ENCODE measurements around the gene RPRD1B.

The RPRD1B gene

GRCh38 chr20:38023181-38024001, 10.2 kb upstream of the RPRD1B start:
- no peak overlapping the region for H2AFZ ChIP-seq (ENCODE audit: low read length)
- H4K8ac ChIP-seq (ENCODE audit: low read depth, low read length) = no peak overlapping the region
- H3K23ac ChIP-seq (ENCODE audit: low read depth, low read length, poor library complexity) = no peak overlapping the region
- H3K4me3 ChIP-seq (ENCODE audit: low read length in 2 of 2) = no peak overlapping the region
- H2BK5ac ChIP-seq (ENCODE audit: low read length) = no peak overlapping the region
- H3K27ac ChIP-seq (replicated peaks; ENCODE audit: low read length) = no peak overlapping the region
- no peak for DNase-seq (ENCODE audit: low spot score)
- H4K91ac ChIP-seq (ENCODE audit: low read depth, low read length, poor library complexity) = no peak overlapping the region
- H2AK5ac ChIP-seq (ENCODE audit: low read depth, low read length) = no peak overlapping the region
- no peak overlapping the region for H3K4ac ChIP-seq (ENCODE audit: low read length)
- H3K36me3 ChIP-seq (replicated peaks in 1 of 2; ENCODE audit: control insufficient read depth in 2 of 2, insufficient read depth in 2 of 2, low read length in 2 of 2) = peaks cover 6 to 60% of the 10 kb centered on the region in 2 donors
- no peak overlapping the region for H3K4me2 ChIP-seq (ENCODE audit: insufficient read depth, low read length, poor library complexity, severe bottlenecking)
- no peaks in the 10 kb centered on the region for H3K4me1 ChIP-seq (ENCODE audit: control insufficient read depth in 2 of 2, insufficient read depth in 1 of 2, low read depth in 1 of 2, low read length in 2 of 2)
- H3K14ac ChIP-seq (ENCODE audit: low read length) = no peak overlapping the region
- no peak overlapping the region for H2BK120ac ChIP-seq (ENCODE audit: low read depth, low read length)
- no peak overlapping the region for H3K18ac ChIP-seq (ENCODE audit: low read length)
- H2BK15ac ChIP-seq (ENCODE audit: low read length) = no peak overlapping the region
- no peak overlapping the region for H3K9ac ChIP-seq (ENCODE audit: low read depth, low read length, poor library complexity)
- peaks cover 2 to 14% of the 10 kb centered on the region in 2 donors for H3K9me3 ChIP-seq (replicated peaks in 1 of 2; ENCODE audit: control insufficient read depth in 2 of 2, insufficient read depth in 1 of 2, low read depth in 1 of 2, low read length in 2 of 2)
- no peak overlapping the region for H2BK12ac ChIP-seq (ENCODE audit: low read length)
- no CpG with 5 or more reads among the region's 5 CpGs for whole genome bisulfite sequencing, 2 donors (ENCODE audit: extremely low coverage in 2 of 2, insufficient read length in 2 of 2, insufficient replicate concordance in 1 of 2)
- peaks cover 7% of the 10 kb centered on the region for H3K79me1 ChIP-seq (ENCODE audit: low read depth, low read length)
- H3K27me3 ChIP-seq (ENCODE audit: control insufficient read depth in 3 of 3, insufficient read depth in 3 of 3, low read depth in 1 of 3, low read length in 3 of 3) = no peaks in the 10 kb centered on the region

DNA sequence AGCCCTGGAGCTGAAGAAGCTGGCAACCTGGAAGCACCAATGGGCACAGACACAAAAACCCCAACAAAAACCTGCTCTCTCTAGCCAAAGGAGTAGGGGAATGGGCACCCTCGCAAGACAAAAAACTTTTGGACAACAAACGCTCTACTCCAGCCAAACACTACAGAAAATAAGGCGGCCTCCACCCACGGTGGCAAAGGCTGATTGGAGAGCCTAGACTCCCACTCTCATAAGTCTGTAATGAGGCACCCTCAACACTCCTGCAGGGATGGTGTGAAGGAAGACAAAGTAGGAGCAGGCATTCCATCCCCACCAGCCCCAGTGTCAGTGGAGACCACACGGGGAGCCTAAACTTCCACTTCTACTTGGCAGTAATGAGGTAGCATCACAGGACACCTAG, 9.1 kb upstream of the RPRD1B start:
- Histone ChIP-seq H3K23ac (ENCODE audit: low read depth, low read length, poor library complexity) (no peak overlapping the region), H3K4me3 (ENCODE audit: low read length in 2 of 2) (peak overlapping the region in 1 of 2 donors; percentile 2), H3K27me3 (ENCODE audit: control insufficient read depth in 3 of 3, insufficient read depth in 3 of 3, low read depth in 1 of 3, low read length in 3 of 3) (no peaks in the 10 kb centered on the region), H2BK120ac (ENCODE audit: low read depth, low read length) (no peak overlapping the region), H3K4me2 (ENCODE audit: insufficient read depth, low read length, poor library complexity, severe bottlenecking) (no peak overlapping the region), H3K79me1 (ENCODE audit: low read depth, low read length) (peaks cover 10% of the 10 kb centered on the region), H4K91ac (ENCODE audit: low read depth, low read length, poor library complexity) (no peak overlapping the region), H3K4ac (ENCODE audit: low read length) (no peak overlapping the region), H3K36me3 (replicated peaks in 1 of 2; ENCODE audit: control insufficient read depth in 2 of 2, insufficient read depth in 2 of 2, low read length in 2 of 2) (peaks cover 3 to 58% of the 10 kb centered on the region in 2 donors), H2BK15ac (ENCODE audit: low read length) (no peak overlapping the region), H2AK5ac (ENCODE audit: low read depth, low read length) (no peak overlapping the region), H3K14ac (ENCODE audit: low read length) (no peak overlapping the region), H2AFZ (ENCODE audit: low read length) (no peak overlapping the region), H3K9ac (ENCODE audit: low read depth, low read length, poor library complexity) (no peak overlapping the region), H3K27ac (replicated peaks; ENCODE audit: low read length) (no peak overlapping the region), H3K4me1 (ENCODE audit: control insufficient read depth in 2 of 2, insufficient read depth in 1 of 2, low read depth in 1 of 2, low read length in 2 of 2) (no peaks in the 10 kb centered on the region), H3K9me3 (replicated peaks in 1 of 2; ENCODE audit: control insufficient read depth in 2 of 2, insufficient read depth in 1 of 2, low read depth in 1 of 2, low read length in 2 of 2) (peaks cover 0 to 5% of the 10 kb centered on the region in 2 donors), H3K18ac (ENCODE audit: low read length) (no peak overlapping the region), H2BK5ac (ENCODE audit: low read length) (no peak overlapping the region), H4K8ac (ENCODE audit: low read depth, low read length) (no peak overlapping the region), H2BK12ac (ENCODE audit: low read length) (no peak overlapping the region)
- no peak for DNase-seq (ENCODE audit: low spot score)
- no CpG with 5 or more reads among the region's 5 CpGs for WGBS, 2 donors (ENCODE audit: extremely low coverage in 2 of 2, insufficient read length in 2 of 2, insufficient replicate concordance in 1 of 2)

GRCh38 chr20:38029453-38029852, 4.1 kb upstream of the RPRD1B start:
- no CpG with 5 or more reads among the region's 3 CpGs for WGBS, 2 donors (ENCODE audit: extremely low coverage in 2 of 2, insufficient read length in 2 of 2, insufficient replicate concordance in 1 of 2)
- Histone ChIP-seq H2BK5ac (ENCODE audit: low read length) (no peak overlapping the region), H3K27ac (replicated peaks; ENCODE audit: low read length) (no peak overlapping the region), H3K9ac (ENCODE audit: low read depth, low read length, poor library complexity) (no peak overlapping the region), H3K79me1 (ENCODE audit: low read depth, low read length) (peaks cover 15% of the 10 kb centered on the region), H3K4me2 (ENCODE audit: insufficient read depth, low read length, poor library complexity, severe bottlenecking) (no peak overlapping the region), H3K4ac (ENCODE audit: low read length) (no peak overlapping the region), H3K23ac (ENCODE audit: low read depth, low read length, poor library complexity) (no peak overlapping the region), H2AK5ac (ENCODE audit: low read depth, low read length) (no peak overlapping the region), H2BK12ac (ENCODE audit: low read length) (no peak overlapping the region), H3K18ac (ENCODE audit: low read length) (no peak overlapping the region), H3K4me1 (ENCODE audit: control insufficient read depth in 2 of 2, insufficient read depth in 1 of 2, low read depth in 1 of 2, low read length in 2 of 2) (peaks cover 4 to 10% of the 10 kb centered on the region in 2 donors), H4K91ac (ENCODE audit: low read depth, low read length, poor library complexity) (no peak overlapping the region), H2BK15ac (ENCODE audit: low read length) (no peak overlapping the region), H3K36me3 (replicated peaks in 1 of 2; ENCODE audit: control insufficient read depth in 2 of 2, insufficient read depth in 2 of 2, low read length in 2 of 2) (peaks cover 3 to 56% of the 10 kb centered on the region in 2 donors), H4K8ac (ENCODE audit: low read depth, low read length) (no peak overlapping the region), H2BK120ac (ENCODE audit: low read depth, low read length) (no peak overlapping the region), H2AFZ (ENCODE audit: low read length) (no peak overlapping the region), H3K14ac (ENCODE audit: low read length) (no peak overlapping the region), H3K9me3 (replicated peaks in 1 of 2; ENCODE audit: control insufficient read depth in 2 of 2, insufficient read depth in 1 of 2, low read depth in 1 of 2, low read length in 2 of 2) (peaks cover 0 to 8% of the 10 kb centered on the region in 2 donors), H3K27me3 (ENCODE audit: control insufficient read depth in 3 of 3, insufficient read depth in 3 of 3, low read depth in 1 of 3, low read length in 3 of 3) (no peaks in the 10 kb centered on the region), H3K4me3 (ENCODE audit: low read length in 2 of 2) (no peak overlapping the region)
- DNase-seq (ENCODE audit: low spot score) = no peak

- Histone ChIP-seq H3K9me3 (replicated peaks in 1 of 2; ENCODE audit: control insufficient read depth in 2 of 2, insufficient read depth in 1 of 2, low read depth in 1 of 2, low read length in 2 of 2) (peaks cover 0 to 8% of the 10 kb centered on the region in 2 donors), H2BK12ac (ENCODE audit: low read length) (no peak overlapping the region), H3K36me3 (replicated peaks in 1 of 2; ENCODE audit: control insufficient read depth in 2 of 2, insufficient read depth in 2 of 2, low read length in 2 of 2) (peaks cover 9 to 57% of the 10 kb centered on the region in 2 donors), H3K18ac (ENCODE audit: low read length) (no peak overlapping the region), H3K27me3 (ENCODE audit: control insufficient read depth in 3 of 3, insufficient read depth in 3 of 3, low read depth in 1 of 3, low read length in 3 of 3) (no peaks in the 10 kb centered on the region), H3K79me1 (ENCODE audit: low read depth, low read length) (peaks cover 19% of the 10 kb centered on the region), H3K4me3 (ENCODE audit: low read length in 2 of 2) (peak overlapping the region in 1 of 2 donors; percentile 78), H2BK120ac (ENCODE audit: low read depth, low read length) (no peak overlapping the region), H3K27ac (replicated peaks; ENCODE audit: low read length) (no peak overlapping the region), H4K8ac (ENCODE audit: low read depth, low read length) (no peak overlapping the region), H3K4ac (ENCODE audit: low read length) (no peak overlapping the region), H3K4me1 (ENCODE audit: control insufficient read depth in 2 of 2, insufficient read depth in 1 of 2, low read depth in 1 of 2, low read length in 2 of 2) (peaks cover 9 to 13% of the 10 kb centered on the region in 2 donors), H2AK5ac (ENCODE audit: low read depth, low read length) (no peak overlapping the region), H3K14ac (ENCODE audit: low read length) (no peak overlapping the region), H2BK5ac (ENCODE audit: low read length) (no peak overlapping the region), H3K9ac (ENCODE audit: low read depth, low read length, poor library complexity) (no peak overlapping the region), H3K4me2 (ENCODE audit: insufficient read depth, low read length, poor library complexity, severe bottlenecking) (no peak overlapping the region), H3K23ac (ENCODE audit: low read depth, low read length, poor library complexity) (no peak overlapping the region), H4K91ac (ENCODE audit: low read depth, low read length, poor library complexity) (no peak overlapping the region), H2BK15ac (ENCODE audit: low read length) (no peak overlapping the region), H2AFZ (ENCODE audit: low read length) (no peak overlapping the region)
- DNase-seq (ENCODE audit: low spot score) = no peak
- no CpG with 5 or more reads among the region's 3 CpGs for WGBS, 2 donors (ENCODE audit: extremely low coverage in 2 of 2, insufficient read length in 2 of 2, insufficient replicate concordance in 1 of 2)
Observed at GRCh38 chr20:38031957-38032356, 1.6 kb upstream of the RPRD1B start.

All from neuronal stem cell (in vitro differentiated cells).